K562 (cell line): ENCODE results near the gene MTMR4.

Source experiments
- CBFA2T2 ChIP-seq: fragments of 450-650 bp; conservative IDR thresholded peaks from 2 replicates; pipeline ENCODE4 v1.6.1; 2017; ENCODE audit warnings: mild to moderate bottlenecking
- MBD1 ChIP-seq: fragments of 250-450 bp; sonication (Bioruptor Pico); IDR thresholded peaks from 2 replicates; pipeline ENCODE4 v1.8.0; 2022; ENCODE audit warnings: inconsistent platforms
- POLR2A ChIP-seq: fragments of 450-650 bp; conservative IDR thresholded peaks from 2 replicates; pipeline ENCODE4 v1.6.1; 2016
- ZBTB17 ChIP-seq: fragments of 450-650 bp; formaldehyde crosslinking; IDR thresholded peaks from 2 replicates; pipeline ENCODE4 v1.4.0; 2020; ENCODE audit warnings: mild to moderate bottlenecking
- ZNF41 ChIP-seq: fragments of 250-450 bp; sonication (Bioruptor Pico); conservative IDR thresholded peaks from 2 replicates; pipeline ENCODE4 v1.4.0; 2020; ENCODE audit warnings: mild to moderate bottlenecking

GRCh38 chr17:58455491-58455890, 58.9 kb downstream of the MTMR4 start:
- TF ChIP-seq POLR2A: no peak
- no peak for TF ChIP-seq MBD1 (CRISPR knock-in tag)
- TF ChIP-seq CBFA2T2: no peak
- TF ChIP-seq ZBTB17: no peak
- TF ChIP-seq ZNF41 (CRISPR knock-in tag): no peak
